GM10266 (cell line): Measurements from ENCODE around the gene SLC26A1.

Experiments used
- DNase-seq: peaks from one replicate; pipeline ENCODE4 v3.0.0; 2012; ENCODE audit errors: extremely low spot score
- CTCF ChIP-seq: IDR thresholded peaks from 2 replicates; pipeline ENCODE4 v1.5.1; 2012; ENCODE audit warnings: mild to moderate bottlenecking, low read depth; ENCODE audit not compliant: control insufficient read depth, insufficient read depth; ENCODE audit errors: missing control alignments

Gene SLC26A1

DNA sequence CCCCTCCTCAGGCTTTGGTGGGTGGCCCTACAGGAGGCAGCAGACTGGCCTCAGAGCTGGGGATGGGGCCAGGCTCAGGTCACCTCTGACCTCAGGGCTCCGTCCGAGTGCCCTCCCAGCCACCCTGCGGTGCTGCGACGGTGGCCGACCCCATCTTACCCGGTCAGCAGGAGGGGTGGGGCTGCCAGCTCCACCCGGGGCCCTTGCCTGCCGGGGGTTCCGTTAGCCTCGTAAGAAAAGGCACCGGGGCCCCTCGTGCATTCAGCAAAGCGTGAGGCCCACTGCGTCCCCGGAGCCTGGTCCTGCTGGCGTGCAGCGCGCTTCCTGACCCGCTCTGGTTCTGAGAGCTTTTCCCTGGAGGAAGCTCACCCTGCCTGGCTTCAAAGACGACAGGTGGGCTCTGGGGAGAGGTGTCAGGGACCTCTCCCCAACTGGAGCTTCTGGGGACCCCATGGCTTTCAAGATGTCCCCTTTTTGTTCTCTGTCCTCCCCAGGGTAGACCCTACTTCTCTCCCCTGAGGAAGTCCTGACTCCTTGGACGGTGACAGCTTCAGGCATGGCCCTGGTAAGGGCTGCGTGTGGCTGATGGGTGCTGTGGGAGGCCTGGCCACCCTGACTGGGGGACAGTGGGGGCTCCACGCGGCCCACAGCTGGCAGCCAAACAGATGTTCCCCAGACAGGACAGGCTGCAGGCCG, 34.2 kb upstream of the SLC26A1 start:
- DNase-seq: no peak
- no peak for TF ChIP-seq CTCF

GRCh38 chr4:1026115-1026514, 32.9 kb upstream of the SLC26A1 start:
- DNase-seq: peak; percentile 92
- no peak for TF ChIP-seq CTCF

DNA sequence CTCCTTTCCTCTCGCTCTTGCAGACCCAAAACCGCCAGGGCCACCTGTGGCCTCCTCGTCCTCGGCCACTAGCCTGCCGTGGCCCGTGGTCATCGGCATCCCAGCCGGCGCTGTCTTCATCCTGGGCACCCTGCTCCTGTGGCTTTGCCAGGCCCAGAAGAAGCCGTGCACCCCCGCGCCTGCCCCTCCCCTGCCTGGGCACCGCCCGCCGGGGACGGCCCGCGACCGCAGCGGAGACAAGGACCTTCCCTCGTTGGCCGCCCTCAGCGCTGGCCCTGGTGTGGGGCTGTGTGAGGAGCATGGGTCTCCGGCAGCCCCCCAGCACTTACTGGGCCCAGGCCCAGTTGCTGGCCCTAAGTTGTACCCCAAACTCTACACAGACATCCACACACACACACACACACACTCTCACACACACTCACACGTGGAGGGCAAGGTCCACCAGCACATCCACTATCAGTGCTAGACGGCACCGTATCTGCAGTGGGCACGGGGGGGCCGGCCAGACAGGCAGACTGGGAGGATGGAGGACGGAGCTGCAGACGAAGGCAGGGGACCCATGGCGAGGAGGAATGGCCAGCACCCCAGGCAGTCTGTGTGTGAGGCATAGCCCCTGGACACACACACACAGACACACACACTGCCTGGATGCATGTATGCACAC, 31.8 kb upstream of the SLC26A1 start:
- TF ChIP-seq CTCF: no peak
- DNase-seq: no peak

DNA sequence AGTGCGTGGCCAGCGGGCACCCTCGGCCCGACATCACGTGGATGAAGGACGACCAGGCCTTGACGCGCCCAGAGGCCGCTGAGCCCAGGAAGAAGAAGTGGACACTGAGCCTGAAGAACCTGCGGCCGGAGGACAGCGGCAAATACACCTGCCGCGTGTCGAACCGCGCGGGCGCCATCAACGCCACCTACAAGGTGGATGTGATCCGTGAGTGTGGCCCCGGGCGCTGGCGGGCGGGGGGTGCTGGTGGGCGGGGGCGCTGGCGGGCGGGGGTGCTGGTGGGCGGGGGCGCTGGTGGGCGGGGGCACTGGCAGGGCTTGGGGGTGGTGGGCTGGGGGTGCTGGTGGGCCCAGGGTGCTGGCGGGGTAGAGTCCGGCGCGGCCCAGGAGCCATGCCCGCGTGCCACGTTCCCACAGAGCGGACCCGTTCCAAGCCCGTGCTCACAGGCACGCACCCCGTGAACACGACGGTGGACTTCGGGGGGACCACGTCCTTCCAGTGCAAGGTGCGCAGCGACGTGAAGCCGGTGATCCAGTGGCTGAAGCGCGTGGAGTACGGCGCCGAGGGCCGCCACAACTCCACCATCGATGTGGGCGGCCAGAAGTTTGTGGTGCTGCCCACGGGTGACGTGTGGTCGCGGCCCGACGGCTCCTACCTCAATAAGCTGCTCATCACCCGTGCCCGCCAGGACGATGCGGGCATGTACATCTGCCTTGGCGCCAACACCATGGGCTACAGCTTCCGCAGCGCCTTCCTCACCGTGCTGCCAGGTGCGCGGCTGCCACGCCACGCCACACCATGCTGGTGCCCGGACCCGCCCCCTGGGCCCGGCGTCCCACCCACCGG, 30.9 kb upstream of the SLC26A1 start:
- TF ChIP-seq CTCF: no peak

GRCh38 chr4:1023075-1023640, 30.0 kb upstream of the SLC26A1 start:
- DNase-seq: no peak
- TF ChIP-seq CTCF: no peak

More for the DNA sequence above, 30.9 kb upstream of the SLC26A1 start:
- no peak for DNase-seq

GRCh38 chr4:1022739-1023066, 29.5 kb upstream of the SLC26A1 start:
- TF ChIP-seq CTCF: no peak
- no peak for DNase-seq
